Measurements from ENCODE around the gene PKNOX2.
A peak's percentile ranks its signal among the peaks of the same experiment; 100 is the strongest.

PKNOX2 gene

DNA sequence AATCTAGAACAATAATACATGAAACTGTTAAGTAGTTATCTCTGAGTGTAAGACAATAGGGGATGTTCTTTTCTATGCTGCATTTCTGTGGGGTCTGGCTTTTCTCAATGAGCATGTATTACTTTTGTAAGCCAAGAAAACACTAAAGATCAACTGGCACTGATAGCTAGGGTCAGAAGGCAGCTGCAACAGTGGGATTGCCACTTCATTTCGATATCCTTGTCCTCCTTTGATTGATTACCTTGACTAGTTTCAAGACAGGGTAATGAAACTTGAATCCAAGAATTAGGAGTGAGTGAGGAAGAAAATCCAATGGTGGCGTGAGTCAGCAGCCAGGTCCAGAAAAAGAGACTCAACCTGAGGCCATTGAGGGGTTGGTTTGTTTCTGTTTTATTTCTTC is 285.0 kb downstream of the PKNOX2 start:
- H3K27ac Mint-ChIP-seq, result no peak overlapping the region
- no peak for ATAC-seq
- H3K9me3 Mint-ChIP-seq, result no peaks in the 10 kb centered on the region
- H3K4me3 Mint-ChIP-seq, result no peak overlapping the region
- H3K4me1 Mint-ChIP-seq, result no peaks in the 10 kb centered on the region
- no peaks in the 10 kb centered on the region for H3K27me3 Mint-ChIP-seq
- no peaks in the 10 kb centered on the region for H3K36me3 Mint-ChIP-seq

DNA sequence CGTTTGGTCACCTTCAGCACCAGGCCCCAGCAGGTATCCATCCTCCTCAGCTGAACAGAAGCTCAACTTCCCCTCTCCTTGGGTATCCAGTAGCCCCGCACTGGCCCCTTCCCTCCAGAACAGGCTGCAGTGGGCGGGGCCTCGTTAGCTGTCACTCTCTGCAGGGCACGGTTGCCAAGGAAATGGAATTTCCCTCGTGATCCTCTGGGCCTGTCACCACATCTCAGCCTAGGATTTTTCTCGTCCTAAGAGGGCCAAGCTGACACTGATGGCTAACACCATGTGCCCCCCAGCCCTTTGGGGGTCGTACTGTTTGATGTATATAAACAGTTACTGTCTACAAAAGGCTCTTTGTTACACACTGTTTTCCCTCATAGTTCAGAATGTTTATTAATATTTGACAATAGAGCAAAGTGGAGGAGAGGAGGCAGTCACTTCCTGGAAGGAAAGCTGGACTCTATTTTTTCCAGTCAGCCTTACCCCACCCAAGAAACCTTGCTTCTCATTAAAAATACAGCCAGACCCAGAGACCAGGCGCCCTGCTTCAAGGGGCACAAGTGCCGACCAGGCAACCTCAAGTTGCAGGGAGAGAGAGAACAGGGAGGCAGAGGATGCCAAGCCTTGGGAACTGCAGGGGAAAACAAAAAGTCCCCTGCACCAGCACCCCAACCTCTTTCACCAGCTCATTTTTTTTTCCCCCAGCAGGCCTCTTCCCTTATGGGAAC is 287.0 kb downstream of the PKNOX2 start:
- no peaks in the 10 kb centered on the region for H3K9me3 Mint-ChIP-seq
- H3K4me3 Mint-ChIP-seq, result no peak overlapping the region
- H3K27ac Mint-ChIP-seq, result no peak overlapping the region
- no peaks in the 10 kb centered on the region for H3K4me1 Mint-ChIP-seq
- peak; percentile 35 for ATAC-seq
- H3K27me3 Mint-ChIP-seq, result no peaks in the 10 kb centered on the region
- no peaks in the 10 kb centered on the region for H3K36me3 Mint-ChIP-seq

DNA sequence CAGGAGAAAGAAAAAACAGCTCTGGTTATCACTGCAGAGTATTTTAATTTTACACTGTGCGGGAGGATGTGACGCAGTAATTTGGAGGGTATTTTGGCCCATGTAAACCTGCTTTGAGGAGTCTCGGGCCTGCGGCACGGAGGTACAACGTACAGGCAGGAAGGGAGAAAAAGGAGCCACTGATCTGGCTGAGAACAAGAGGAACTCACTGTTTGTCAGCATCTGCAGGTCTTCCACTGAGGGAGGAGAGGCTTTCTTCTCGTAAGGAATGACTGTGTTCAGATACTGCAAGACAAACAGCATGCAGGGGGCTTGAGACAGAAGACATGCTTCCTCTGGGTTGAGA is 287.5 kb downstream of the PKNOX2 start:
- no peak for ATAC-seq
- Mint-ChIP-seq H3K27ac (no peak overlapping the region), H3K9me3 (no peaks in the 10 kb centered on the region), H3K4me1 (no peaks in the 10 kb centered on the region), H3K27me3 (no peaks in the 10 kb centered on the region), H3K4me3 (no peak overlapping the region), H3K36me3 (no peaks in the 10 kb centered on the region)

DNA sequence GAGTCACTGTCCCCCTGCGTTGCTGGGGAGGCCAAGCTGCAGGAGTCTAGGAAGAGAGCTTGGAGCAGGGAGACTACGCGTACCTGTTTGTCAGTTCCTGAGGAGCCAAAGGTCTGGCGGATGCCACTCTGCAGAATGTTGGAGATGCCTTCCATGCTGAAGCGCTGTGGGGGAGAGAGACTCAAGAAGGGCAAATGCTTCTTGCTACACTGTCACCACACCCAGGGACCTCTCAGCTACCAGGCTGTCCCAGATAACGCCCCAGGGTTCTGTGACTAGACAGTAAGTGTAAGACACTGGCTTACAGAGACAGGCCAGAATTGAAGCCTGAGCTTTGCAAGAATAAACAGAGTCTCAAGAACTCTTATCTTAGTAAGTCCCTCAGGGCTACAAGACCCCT is 289.5 kb downstream of the PKNOX2 start:
- Mint-ChIP-seq H3K4me3 (no peak overlapping the region), H3K4me1 (no peaks in the 10 kb centered on the region), H3K27me3 (no peaks in the 10 kb centered on the region), H3K9me3 (no peaks in the 10 kb centered on the region), H3K36me3 (no peaks in the 10 kb centered on the region), H3K27ac (no peak overlapping the region)
- no peak for ATAC-seq

DNA sequence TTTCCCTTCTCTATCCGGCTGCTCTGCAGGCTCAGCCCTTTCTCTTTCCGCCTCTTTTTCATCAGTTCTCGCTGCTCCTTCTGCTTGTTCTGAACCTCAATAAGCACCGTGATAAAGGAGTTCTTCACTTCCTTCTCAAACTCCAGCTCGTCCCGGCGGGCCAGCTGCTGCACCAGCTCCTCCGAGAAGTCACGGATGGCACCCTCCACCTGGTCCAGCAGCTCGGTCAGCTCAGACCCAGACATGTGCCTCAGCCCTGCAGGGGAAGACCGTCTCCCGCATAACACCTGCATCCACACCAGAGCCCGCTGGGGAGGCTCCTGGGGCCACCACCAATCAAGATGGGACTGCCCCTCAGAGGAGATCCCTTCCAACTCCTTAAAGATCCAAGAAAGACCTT is 291.3 kb downstream of the PKNOX2 start:
- H3K4me3 Mint-ChIP-seq, result no peak overlapping the region
- H3K9me3 Mint-ChIP-seq, result no peaks in the 10 kb centered on the region
- no peak for ATAC-seq
- H3K27ac Mint-ChIP-seq, result no peak overlapping the region
- no peaks in the 10 kb centered on the region for H3K36me3 Mint-ChIP-seq
- no peaks in the 10 kb centered on the region for H3K27me3 Mint-ChIP-seq
- H3K4me1 Mint-ChIP-seq, result no peaks in the 10 kb centered on the region

DNA sequence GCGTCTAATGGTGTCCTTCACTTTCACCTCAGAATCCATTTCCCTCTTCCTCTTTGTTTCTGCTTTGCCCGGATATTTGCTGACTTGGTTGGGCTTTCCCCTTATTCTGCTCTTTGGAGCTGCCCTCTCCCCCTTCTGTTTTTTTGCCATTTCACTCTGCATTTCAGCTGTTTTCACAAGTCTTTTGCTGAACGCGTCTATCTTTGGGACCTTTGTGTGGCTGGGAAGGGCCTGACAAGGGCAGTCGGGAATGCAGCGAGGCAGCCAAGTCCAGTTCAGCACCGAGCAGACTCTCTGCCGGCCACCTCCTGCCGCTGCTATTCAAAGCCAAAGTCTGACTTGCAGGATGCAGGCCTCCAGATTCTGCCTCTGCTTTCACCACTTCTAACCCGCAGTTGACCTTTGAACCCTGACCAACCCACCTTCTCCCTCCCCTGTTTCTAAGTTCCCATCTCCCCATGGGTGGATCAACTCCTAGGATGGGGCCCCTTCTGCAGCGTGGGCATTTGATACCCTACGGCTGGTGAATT is 293.3 kb downstream of the PKNOX2 start:
- Mint-ChIP-seq H3K27ac (no peak overlapping the region), H3K9me3 (no peaks in the 10 kb centered on the region), H3K4me1 (no peaks in the 10 kb centered on the region), H3K27me3 (no peaks in the 10 kb centered on the region), H3K4me3 (no peak overlapping the region), H3K36me3 (no peaks in the 10 kb centered on the region)
- ATAC-seq, result no peak

DNA sequence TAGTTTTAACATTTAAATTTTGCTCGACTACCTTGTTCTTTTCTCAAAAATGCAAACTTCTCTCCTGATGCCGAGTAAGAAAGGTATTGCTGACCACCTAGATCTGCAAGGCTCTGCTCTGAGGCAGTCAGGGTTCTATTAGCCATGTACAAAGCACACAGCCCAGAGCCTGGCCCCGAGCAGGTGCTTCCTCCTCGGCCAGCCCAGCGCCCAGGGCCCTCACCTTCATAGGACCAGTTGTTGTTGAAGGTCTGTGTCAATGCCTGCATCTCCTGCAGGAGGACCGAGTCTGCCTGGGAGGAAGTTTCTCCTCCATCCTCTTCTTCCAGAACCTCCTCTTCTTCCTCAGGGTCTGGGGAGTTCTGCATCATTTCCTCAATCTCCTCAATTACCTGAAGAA is 295.7 kb downstream of the PKNOX2 start:
- peak; percentile 62 for ATAC-seq
- peaks cover 19% of the 10 kb centered on the region for H3K27me3 Mint-ChIP-seq
- H3K9me3 Mint-ChIP-seq, result no peaks in the 10 kb centered on the region
- no peaks in the 10 kb centered on the region for H3K4me1 Mint-ChIP-seq
- H3K4me3 Mint-ChIP-seq, result no peak overlapping the region
- no peak overlapping the region for H3K27ac Mint-ChIP-seq
- no peaks in the 10 kb centered on the region for H3K36me3 Mint-ChIP-seq

DNA sequence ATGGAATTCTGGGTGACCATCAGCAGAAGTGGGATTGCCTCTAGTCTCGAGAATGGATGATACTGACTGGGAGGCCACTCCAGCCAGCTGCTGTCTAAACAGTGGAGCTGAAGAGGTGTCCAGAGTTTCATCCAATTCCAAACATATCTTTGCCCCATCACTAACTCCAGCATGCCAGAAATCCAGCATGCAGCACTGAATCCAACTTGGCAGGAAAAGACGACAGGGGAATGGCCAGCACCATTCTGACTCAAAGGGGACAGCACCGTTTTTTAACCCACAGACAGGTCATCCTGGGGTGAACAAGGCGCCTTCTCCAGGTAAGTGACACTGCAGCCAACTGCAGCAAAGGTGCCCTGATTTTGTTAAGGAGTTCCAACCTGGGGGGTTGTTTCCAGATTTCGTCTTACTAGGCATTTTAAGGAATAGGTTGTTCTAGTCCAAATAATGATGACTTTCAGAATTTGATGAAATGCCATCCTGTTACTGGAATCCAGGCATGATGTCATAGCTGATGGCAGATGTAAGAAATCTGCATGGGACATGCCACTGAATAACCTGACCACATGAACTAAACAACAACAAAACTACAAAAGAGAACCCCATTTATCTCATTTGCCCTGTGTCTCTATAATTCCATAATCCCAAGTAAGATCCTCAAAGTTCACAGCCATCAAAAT is 299.2 kb downstream of the PKNOX2 start:
- Mint-ChIP-seq H3K36me3 (no peaks in the 10 kb centered on the region), H3K27me3 (peaks cover 28% of the 10 kb centered on the region), H3K4me3 (no peak overlapping the region), H3K4me1 (no peaks in the 10 kb centered on the region), H3K27ac (no peak overlapping the region), H3K9me3 (no peaks in the 10 kb centered on the region)
- ATAC-seq, result no peak

DNA sequence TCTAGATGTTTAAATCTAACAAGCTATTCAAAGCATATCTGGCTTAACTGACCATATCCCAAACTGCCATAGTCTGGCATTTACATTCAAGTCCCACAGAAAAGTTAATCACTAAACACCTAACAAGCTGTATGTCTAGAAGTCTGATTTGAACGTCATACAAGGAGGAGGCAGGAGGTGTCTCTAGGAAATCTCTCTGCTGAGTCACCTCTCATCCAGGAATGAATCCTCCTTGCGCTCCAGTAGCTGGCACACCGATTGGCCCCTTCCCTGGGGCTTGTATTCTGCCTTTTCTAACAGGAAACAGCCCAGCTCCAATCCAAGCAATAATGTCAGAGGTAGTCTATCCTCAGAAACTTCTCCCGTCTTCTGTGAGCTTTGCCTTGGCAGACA is 299.7 kb downstream of the PKNOX2 start:
- no peaks in the 10 kb centered on the region for H3K4me1 Mint-ChIP-seq
- H3K9me3 Mint-ChIP-seq, result no peaks in the 10 kb centered on the region
- peaks cover 28% of the 10 kb centered on the region for H3K27me3 Mint-ChIP-seq
- no peaks in the 10 kb centered on the region for H3K36me3 Mint-ChIP-seq
- H3K4me3 Mint-ChIP-seq, result no peak overlapping the region
- ATAC-seq, result no peak
- H3K27ac Mint-ChIP-seq, result no peak overlapping the region

DNA sequence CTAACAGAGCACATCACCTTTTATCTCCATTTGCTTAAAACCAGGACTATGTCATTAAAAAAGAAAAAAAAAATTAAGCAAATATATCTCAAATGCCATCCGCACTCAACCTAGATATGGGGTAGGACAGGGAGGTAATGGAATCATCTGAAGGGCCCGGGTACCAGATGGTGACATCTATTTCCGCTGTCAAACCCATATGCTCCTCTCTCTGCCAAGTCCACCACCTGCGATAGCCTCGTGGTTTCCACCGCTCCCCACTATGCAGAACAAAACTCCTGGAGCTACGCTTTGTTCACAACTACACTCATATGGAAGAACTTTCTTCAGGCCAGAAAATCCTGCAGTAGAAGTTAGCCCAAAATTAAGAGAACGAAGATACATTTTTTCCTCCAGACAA is 300.1 kb downstream of the PKNOX2 start:
- no peak for ATAC-seq
- Mint-ChIP-seq H3K9me3 (no peaks in the 10 kb centered on the region), H3K27me3 (peaks cover 28% of the 10 kb centered on the region), H3K4me1 (no peaks in the 10 kb centered on the region), H3K36me3 (no peaks in the 10 kb centered on the region), H3K4me3 (no peak overlapping the region), H3K27ac (no peak overlapping the region)

DNA sequence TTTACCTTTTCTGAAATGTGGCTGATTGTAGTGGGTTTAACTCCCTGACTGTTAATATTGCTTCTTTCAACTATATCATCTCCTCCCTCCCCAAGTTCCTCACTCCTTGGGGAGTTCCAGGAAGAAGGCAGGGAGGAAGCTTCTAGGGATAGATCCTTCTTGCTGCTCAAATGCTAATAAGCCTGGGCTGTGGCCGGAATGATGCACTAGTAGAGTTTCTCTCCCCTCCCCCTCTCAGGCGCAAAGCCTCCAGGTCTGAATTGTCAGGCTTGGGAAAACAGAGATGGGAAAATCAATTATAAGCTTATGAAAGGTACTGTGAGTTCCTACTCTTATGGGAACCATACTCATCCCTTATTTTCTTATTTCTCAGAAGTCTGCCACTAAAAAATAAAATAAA is 300.7 kb downstream of the PKNOX2 start:
- no peak overlapping the region for H3K27ac Mint-ChIP-seq

DNA sequence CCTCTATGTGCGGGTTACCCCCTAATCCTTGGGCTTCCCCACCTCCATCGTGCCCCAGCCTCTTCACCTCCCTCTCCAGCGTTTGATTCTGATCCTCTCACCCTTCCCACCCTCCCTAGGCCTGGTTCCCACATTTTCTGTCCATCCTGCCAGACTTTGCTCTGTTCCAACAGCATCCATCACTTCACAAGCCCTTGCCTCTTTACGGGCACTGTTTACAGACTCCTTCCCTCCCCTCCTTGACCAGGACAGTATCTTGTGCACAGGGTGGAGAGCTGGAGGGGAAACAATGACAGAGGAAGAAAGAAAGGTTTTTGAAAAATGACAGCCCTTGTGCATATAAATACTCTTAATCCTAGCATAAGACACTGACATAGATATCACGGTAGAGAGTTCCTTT is 301.1 kb downstream of the PKNOX2 start:
- Mint-ChIP-seq H3K36me3 (no peaks in the 10 kb centered on the region), H3K9me3 (no peaks in the 10 kb centered on the region), H3K4me1 (no peaks in the 10 kb centered on the region), H3K4me3 (no peak overlapping the region), H3K27me3 (peaks cover 28% of the 10 kb centered on the region), H3K27ac (no peak overlapping the region)
- no peak for ATAC-seq

More for the DNA sequence above, 300.7 kb downstream of the PKNOX2 start:
- Mint-ChIP-seq H3K4me1 (no peaks in the 10 kb centered on the region), H3K9me3 (no peaks in the 10 kb centered on the region), H3K27me3 (peaks cover 28% of the 10 kb centered on the region), H3K36me3 (no peaks in the 10 kb centered on the region), H3K4me3 (no peak overlapping the region)
- no peak for ATAC-seq

DNA sequence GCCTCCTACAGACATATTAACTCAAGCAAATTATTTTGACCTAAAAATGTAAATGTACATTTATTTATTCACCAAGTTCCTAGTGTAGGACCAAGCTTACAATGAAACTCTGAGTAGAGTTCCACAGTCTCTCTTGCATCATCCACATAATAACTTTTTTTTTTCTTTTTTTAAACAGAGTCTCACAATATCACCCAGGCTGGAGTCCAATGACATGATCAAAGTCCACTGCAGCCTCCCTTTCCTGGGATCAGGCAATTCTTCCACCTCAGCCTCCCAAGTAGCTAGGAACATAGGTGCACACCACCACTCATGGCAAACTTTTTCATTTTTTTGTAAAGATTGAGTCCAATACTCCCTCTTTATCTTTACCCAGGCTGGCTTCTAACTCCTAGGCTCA is 303.5 kb downstream of the PKNOX2 start:
- Mint-ChIP-seq H3K27ac (no peak overlapping the region), H3K27me3 (peaks cover 28% of the 10 kb centered on the region), H3K4me3 (no peak overlapping the region), H3K9me3 (no peaks in the 10 kb centered on the region), H3K36me3 (no peaks in the 10 kb centered on the region), H3K4me1 (no peaks in the 10 kb centered on the region)
- ATAC-seq, result no peak

DNA sequence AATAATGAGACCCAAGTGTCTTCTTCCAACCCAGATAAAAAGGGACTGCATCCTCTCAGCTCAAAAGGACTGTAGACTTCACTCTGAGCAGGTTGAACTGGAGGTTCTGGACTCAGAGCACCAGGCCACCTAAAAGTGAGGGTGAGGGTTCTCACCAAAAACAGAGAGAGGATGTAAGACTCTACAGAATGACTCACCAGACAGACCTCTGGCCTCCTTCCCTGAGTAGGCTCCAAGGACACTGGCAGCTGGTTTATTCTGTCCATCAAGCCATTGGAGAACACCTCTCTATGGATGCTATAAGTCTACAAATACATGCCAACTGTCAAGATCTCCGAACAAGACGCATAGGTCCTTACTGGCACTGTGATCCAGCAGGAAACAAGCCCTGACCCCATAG is 304.3 kb downstream of the PKNOX2 start:
- peaks cover 23% of the 10 kb centered on the region for H3K27me3 Mint-ChIP-seq
- no peak for ATAC-seq
- no peaks in the 10 kb centered on the region for H3K36me3 Mint-ChIP-seq
- no peak overlapping the region for H3K4me3 Mint-ChIP-seq
- H3K27ac Mint-ChIP-seq, result no peak overlapping the region
- no peaks in the 10 kb centered on the region for H3K9me3 Mint-ChIP-seq
- H3K4me1 Mint-ChIP-seq, result no peaks in the 10 kb centered on the region

DNA sequence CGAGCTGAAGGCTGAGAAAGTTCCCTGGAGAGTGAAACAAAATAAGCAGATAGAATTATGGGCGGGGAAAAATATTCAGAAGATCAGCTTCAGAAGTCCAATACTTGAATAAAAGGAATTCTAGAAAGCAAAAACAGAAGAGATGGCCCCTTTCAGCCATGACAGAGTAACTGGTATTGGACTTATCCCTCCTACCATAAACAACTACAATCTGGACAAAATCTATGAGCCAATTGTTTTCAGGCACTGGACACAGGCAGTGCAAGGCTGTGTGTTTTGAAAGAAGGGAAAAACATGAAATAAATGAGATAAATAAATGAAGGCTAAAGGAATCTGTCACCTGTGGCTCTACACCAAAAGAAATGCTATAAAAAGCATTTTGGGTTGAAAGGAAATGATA is 305.8 kb downstream of the PKNOX2 start:
- Mint-ChIP-seq H3K27ac (no peak overlapping the region), H3K4me1 (no peaks in the 10 kb centered on the region), H3K27me3 (peaks cover 15% of the 10 kb centered on the region), H3K9me3 (no peaks in the 10 kb centered on the region), H3K4me3 (no peak overlapping the region), H3K36me3 (no peaks in the 10 kb centered on the region)
- ATAC-seq, result no peak

DNA sequence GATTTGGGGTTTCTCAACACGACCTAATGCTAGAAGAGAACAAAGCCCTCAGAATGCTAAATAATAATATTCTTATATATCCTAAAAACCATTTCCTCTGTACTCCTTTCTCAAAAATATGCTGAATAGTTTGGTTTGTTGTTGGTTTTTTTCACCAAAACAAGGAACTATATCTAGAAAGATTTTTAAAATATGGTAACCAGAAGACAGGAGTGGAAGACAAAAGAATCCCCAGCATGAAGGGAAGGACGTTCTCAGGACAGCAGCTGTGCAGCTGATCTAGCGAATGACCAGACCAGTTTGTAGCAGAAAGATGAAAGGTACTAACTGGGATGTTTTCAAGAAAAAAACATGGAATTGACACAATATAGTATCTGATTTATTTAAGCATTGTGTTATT is 312.2 kb downstream of the PKNOX2 start:
- Mint-ChIP-seq H3K9me3 (no peaks in the 10 kb centered on the region), H3K4me3 (no peak overlapping the region), H3K36me3 (no peaks in the 10 kb centered on the region), H3K4me1 (no peaks in the 10 kb centered on the region), H3K27me3 (peaks cover 16% of the 10 kb centered on the region), H3K27ac (no peak overlapping the region)
- ATAC-seq, result no peak

All from stimulated activated memory B cell treated with anti-CD40 and anti-IgM and Interleukin-4, amounts not matched to agents 10 μg/mL and 1 μg/mL and 100 μg/mL, for 72 hours (primary cell).